NCI-H1930 (cell line): ENCODE results near the gene CBX8.
"Not testable (repeated sequence)": the region's sequence is repeated elsewhere in the genome, so short reads cannot be mapped to it uniquely, and the experiment has no call there.

Source experiments
- DNase-seq, 2 experiments: peaks; one replicate each; lab custom pipeline; 2025; lab: John Stamatoyannopoulos, UW

The CBX8 gene

DNA sequence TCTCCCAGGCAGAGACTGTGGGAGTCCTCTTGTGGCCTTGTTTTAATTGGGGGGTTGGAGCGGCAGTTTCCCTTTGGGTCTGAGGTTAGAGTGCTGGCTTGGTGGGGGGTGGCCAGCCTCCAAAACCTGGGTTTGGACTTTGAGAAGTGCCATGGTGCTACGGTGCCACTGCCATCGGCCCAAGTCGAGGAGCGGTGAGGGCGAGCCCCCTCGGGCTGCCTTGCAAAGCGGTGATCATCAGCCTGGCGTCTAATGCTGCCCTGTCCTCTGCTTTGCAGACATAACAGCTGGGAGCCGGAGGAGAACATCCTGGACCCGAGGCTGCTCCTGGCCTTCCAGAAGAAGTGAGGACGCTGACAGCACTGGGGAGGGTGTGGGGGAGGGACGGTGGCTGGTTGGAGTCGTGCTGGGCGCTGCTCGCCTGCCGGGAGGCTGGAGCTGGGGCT lies 17.8 kb downstream of the CBX8 start:
- DNase-seq, result no peak

DNA sequence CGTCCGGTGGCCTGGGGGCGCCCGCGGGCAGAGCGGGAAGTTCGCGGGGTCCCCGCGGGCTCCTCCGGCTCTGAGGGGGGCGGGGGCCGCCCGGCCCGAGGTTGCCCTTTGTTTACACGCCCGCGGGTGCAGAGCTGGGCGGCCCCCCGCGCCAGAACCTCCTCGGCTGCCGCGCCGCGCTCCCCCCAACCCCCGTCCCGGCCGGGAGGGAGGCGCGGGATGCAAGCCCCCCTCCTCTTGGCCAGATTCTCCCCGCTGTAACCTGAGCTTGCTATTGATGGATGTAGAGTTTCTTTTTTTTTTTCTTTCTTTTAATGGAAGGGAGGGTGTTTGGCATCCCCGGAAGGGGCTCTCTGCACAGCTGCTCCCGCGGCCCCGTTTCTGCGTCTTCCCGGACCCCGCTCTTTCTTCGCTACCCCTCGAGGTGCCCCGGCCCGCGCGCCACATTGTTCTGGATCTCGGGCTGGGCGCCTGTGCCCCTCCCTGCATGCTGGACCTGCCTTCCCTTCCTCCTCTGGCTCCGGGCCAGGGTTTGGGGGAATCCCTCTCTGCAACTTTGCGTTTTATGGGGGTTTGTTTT lies 18.3 kb downstream of the CBX8 start:
- no peak for DNase-seq

DNA sequence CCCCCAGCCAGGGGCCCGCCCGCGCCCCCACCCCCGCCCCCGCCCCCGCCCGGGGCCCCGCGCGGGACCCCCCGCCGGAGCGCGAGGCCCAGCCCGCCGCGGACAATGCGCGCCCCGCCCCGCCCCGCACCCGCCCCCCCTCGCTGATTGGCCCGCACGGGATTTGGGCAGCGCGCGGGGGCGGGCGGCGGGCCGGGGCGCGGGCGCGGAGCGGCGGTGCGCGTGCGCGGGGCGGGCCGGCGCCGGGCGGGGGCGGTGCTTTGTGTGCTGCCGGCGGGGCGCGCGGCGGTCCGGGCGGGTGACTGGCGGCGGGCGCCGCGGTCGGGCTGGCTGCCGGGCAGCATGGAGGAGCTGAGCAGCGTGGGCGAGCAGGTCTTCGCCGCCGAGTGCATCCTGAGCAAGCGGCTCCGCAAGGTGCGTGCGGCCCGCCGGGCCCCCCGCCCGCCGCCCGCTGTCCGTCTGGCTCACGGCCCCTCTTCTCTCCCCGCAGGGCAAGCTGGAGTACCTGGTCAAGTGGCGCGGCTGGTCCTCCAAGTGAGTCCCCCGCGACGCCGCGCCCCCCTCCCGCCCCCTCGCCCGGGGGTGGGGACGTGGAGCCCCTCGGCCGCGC lies 18.9 kb downstream of the CBX8 start, which contains the start of gene CBX2:
TSS of gene CBX2 (plus strand) at position 255 of the 610 bp plus-strand sequence. CDS start at position 343, 88 bp downstream.
- DNase-seq, result peak; percentile 75 to 83

DNA sequence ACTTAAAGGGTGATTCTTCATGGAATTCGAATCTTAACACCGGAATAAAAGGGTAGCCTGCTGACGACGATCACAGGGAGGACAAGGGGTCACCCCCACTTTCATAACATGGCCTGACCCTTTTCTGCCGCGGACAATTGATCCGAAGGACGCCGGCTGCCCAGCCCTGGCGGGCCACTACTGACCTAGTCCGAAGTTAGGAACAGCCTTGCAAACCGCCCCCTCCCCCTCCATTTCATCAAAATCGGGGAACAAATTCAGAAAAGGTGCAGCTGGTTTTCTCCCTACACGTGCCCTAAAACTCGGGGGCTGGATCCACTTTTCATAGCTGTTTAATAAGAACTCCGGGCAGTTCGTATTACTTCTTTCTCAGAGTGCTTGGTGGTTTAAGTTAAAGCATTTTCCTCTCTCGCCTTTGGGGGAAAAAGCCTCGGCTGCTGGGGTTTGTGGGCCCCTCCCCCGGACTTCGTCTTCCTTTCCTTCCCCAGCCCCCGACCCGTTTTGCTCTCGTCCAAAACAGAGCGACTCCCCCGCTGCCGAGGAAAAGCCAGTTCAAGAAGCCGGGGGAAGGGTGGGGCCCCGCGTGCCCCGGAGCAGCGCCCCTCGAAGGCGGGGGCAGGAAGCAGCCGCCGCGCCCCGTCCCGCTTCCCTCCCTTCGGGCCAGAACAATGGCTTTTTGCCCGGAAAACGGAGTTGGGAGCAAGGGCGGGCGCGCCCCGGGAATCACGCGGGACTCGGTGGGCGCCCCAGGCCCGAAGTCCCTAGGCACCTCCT lies 19.6 kb downstream of the CBX8 start:
- DNase-seq, result peak; percentile 75 to 81

DNA sequence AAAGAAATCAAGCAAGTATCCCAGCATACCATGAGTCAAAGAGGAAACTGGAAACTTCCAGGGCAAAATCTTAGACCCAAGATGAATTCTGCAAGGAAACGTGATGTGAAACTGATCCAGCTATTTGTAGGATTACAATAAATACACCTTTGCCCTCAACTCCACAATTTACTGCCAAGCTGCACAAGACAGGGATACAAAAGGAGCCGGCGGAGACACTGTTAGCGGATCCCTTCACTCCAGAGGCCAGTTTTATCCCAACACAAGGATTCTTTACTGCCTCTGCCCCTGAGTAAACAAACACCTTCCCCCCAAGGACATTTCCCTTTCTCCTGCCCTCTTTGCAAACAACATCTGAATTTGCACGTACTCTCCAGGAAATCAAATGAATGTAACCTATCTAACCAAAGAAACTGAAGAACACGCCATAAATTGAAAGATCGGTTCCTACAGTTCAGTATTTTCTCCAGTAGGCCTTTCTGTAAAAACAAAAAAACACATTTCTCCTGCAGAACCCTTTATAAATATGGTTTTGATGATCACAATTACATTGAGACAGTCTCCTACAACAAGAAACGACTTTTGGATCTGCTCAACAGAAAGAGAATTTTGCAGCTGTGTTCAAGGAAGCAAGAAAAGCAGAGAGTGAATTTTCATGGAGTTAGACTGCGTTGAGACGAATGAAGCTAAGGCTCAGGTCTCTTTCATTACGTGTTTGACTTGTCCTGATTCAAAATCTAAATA lies 20.3 kb downstream of the CBX8 start:
- DNase-seq, result peak in 1 of 2 experiments; percentile 32

DNA sequence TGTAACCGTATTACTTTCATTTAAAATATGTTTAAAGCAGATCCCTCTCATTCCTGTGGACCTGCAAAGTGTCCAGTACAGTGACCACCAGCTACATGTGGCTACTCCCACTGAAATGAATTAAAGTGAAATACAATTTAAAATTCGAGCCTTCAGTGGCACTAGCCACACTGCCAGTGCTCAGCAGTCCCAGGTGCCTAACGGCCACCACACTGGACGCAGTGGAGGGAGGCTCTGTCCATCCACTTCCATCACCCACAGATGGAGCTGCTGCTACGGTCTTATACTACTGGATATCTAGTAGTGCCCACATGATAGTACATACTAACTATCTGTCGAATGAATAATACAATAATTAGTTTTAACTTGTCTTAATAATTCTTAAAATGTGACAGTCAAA lies 21.2 kb downstream of the CBX8 start:
- DNase-seq, result no peak

DNA sequence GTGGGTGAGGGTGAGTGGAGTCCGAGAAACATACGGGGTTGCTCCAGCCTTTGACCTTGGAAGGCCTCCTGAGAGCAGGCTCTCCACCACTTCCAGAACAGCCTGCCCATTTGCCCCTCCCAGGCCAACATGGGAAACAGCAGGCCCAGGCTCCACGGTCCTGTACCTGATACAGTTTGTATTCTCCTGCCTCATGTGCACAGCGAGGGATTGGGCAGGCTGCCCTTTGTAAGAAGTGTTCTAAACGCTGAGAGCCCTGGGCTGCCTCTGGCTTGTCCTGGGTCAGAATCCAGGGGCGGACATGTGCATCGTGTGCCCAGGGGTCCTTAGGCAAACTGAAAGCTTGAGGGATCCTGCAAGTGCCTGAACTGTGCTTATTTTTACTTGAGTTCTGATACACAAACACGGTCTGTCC lies 22.3 kb downstream of the CBX8 start:
- no peak for DNase-seq

DNA sequence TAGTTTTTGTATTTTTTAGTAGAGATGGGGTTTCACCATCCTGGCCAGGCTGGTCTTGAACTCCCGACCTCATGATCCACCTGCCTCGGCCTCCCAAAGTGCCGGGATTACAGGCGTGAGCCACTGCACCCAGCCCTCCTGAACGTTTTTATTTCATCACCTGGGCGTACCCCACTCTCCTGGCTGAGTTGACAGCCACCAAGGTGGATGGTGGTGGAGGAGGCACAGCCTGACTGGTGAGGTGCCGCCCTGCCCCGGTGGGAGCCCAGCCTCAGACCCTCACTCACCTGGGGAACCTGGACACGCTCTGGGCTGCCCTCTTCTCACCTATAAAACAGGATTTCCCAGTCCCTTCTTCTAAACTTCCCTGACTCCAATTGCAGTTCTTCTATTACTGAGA lies 24.2 kb downstream of the CBX8 start:
- not testable (repeated sequence) for DNase-seq

DNA sequence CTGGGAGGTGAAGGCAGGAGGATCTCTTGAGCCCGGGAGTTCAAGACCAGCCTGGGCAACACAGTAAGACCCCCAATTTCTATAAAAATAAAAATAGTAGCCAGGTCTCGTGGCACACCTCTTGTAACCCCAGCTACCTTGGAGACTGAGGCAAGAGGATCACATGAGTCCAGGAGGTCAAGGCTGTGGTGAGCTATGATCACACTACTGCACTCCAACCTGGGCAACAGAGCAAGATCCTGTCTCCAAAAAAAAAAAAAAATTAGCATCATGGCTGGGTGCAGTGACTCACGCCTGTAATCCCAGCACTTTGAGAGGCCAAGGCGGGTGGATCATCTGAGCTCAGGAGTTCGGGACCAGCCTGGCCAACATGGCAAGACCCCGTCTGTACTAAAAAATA lies 25.6 kb downstream of the CBX8 start:
- DNase-seq, result no peak

DNA sequence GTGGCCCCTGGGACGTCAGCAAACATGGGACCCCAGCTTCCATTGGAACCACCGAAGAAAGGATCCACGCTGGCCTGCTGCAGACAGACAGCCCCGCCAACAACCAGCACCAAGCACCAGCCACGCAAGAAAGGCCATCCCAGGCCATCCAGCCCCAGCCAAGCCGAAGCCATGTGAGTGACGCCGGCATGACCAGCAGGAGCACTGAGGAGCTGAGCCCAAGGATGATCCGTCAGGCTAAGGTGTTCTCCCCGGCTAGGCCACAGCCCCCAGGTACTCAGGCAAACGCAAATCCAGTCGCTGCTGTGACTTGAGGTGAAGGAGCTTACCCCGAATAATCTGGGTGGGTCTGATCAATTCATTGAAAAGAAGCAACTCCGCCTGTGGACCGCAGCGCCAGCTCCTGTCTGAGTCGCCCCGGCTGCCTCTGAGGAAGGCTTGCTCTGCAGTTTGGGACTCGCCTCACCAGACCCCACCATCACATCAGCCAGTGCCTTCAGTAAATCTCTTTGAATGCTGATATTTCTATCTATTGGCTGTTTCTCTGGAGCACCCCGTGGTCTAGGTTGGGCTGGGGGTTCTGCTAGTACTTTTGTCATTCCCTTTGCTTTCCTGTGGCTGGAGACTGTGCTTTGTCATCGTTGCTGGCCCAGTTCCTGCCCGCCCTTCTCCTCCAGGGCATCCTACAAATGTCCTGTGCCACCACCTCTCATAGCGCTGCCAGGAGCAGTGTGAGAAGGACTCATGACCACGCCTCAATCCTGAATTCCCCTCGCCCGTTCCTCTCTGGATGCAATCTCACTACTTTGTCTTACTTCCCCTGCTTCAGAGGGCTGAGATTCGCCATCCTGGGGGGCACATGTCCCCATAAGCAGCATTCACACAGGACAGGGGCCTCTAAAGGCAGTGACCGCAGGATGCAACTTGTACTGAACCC lies 27.0 kb downstream of the CBX8 start:
- DNase-seq, result no peak

DNA sequence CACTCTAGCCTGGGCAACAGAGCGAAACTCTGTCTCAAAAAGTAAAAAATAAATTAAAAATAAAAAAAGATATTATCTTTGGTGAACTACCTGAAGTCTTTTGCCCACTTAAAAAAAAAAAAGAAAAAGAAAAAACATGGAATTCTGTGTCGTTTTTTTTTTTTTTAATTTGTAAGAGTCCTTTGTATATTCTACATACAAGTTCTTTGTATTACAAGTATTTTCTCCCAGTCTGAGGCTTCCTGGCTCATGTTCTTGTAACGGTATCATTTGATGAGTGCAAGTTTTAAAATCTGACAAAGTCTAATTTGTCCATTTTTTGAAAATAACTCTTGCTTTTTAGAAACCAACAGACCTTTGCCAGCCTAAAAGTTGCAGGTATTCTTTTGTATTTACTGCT lies 31.2 kb downstream of the CBX8 start:
- no peak for DNase-seq

DNA sequence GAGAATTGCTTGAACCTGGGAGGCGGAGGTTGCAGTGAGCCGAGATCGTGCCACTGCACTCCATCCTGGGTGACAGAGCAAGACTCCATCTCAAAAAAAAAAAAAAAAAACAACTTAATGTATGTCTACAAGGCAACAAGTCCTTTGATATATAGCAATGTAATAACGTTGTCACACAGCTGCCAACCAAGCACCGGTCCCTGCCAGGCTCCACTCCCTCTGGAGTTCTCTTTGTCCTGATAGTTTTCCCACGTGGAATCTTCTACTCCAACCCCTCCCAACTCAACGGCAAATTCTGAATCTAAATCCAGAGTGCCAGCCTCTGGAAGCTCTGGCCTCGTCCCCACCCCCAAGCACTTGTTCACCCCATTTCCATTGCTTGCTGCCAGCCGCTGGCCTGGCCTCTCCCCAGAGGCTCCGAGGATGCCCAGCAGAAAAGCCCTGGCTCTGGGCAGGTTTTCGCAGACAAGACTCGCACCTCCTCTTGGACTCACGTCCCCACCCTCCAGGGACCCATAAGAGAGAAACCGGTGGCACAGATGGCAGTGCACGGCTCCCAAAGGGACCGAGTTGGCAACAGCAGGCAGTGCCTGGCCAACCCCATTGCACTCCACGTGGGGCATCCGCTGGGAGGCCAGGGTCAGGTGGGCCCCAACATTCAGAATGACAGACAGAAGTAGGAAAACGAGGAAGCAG lies 34.8 kb downstream of the CBX8 start:
- DNase-seq, result no peak

DNA sequence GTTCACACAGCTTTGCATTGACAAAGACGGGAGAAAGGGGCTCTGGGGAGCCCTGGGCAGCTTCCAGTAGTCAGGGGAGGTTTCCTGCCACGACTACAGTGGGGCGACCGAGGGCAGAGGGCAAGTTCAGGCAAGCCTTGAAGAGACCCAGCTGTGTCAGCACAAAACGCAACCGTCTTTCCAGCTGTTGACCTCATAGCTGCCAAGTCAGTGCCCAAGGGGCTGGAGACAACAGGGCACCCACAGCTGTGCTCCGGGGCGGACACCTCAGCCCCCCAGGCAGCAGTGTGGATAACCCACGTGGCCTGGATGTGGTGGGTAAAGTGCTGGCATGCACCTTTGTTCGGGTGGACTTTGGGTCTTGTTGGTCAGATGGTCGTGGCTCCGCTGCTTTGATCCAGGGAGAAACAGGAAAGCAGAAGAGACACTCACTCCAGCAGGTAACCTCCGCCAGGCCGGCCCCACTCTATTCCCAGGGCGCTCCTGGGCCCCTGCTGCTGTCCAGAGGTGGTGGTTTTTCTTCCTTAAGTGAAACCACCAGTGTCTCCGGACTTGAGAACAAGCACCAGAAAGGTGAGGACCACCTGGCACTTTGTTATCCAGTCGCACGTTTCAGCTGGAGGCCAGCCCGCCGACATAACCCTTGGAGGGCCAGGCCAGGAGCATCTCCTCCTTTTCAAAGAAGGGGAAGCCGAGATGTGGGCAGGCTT lies 36.5 kb downstream of the CBX8 start:
- no peak for DNase-seq

DNA sequence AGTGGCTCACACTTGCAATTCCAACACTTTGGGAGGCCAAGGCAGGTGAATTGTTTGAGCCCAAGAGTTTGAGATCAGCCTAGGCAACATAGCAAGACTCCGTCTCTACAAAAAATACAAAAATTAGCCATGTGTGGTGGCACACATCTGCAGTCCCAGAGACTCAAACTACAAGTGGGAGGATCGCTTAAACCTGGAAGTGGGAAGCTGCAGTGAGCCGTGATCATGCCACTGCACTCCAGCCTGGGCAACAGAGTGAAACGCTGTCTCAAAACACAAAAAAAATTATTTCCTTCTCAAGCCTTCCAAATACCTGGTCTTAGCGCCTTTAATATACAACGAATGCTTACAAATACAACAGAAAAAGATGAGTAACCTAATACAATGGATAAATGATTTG lies 38.6 kb downstream of the CBX8 start:
- DNase-seq, result no peak

DNA sequence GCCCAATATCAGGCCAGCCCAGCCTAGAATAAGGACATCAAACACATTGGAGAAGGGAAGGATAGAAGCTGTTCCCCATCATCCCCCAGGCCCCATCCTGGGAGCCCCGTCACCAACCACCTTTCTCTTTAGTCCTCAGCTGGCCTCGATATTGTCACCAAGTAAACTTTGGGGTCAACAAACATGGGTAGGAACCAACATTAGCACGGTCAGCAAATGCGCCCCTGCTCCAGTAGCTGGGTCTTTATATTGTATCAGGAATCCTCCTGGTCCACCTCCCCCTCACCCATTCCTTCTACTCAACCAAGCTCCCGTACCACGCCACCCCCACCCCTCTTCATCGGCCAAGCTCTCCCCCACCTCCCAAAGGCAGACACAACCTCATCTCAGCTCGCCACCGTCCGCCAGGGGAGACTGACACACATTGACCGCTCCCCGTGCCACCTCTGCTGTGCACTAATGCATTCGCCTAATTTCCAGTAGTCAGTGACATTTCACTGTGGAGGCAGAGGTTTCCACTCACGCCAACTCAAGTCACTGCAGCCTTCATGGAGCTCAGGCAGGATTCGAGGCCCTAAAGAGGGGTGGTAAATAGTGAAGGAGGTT lies 39.6 kb downstream of the CBX8 start:
- DNase-seq, result no peak

DNA sequence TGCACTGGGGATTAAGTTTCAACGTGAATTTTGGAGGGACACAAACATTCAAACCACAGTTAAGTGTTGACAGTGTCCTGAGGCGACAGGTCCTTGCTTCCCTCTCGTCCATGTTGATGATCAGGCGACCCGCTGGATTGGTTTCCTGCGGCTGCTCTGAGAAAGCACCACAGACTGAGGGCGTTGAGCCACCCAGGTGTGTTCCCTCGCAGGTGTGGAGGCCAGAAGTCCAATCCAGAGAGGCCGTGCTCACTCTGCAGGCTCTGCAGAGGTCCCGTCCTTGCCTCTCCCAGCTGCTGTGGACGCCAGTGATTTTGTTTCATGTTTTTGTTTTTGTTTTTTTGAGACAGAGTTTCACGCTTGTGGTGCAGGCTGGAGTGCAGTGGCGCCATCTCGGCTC lies 41.3 kb downstream of the CBX8 start:
- DNase-seq, result no peak

DNA sequence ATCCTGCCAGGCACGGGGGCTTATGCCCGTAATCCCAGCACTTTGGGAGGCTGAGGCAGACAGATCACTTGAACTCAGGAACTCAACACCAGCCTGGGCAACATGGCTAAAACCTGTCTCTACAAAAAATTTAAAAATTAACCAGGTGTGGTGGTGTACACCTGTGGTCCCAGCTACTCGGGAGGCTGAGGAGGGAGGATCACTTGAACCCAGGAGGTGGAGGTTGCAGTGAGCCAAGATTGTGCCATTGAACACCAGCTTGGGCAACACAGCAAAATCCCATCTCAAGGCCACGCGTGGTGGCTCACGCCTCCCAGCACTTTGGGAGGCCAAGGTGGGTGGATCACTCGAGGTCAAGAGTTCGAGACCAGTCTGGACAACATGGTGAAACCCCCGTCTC lies 42.0 kb downstream of the CBX8 start:
- not testable (repeated sequence) for DNase-seq

DNA sequence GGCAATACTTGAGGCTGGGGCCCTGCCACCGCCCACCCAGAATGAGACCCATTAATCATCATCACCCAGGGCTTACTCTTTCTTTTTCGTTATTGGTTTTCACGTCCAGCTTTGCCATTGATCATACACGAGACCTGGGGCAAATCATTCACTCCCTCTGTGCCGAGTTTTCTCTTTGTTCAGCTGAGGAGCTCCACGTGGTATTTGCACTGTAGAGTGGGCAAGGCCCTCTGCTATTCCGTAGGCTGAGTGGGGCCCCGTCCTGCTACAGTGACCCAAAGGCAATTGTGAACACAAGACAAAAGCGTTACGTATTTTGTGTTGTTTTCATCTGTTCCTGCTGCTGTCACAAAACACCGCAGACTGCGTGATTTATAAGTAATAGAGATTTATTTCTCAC lies 42.5 kb downstream of the CBX8 start:
- DNase-seq, result no peak

DNA sequence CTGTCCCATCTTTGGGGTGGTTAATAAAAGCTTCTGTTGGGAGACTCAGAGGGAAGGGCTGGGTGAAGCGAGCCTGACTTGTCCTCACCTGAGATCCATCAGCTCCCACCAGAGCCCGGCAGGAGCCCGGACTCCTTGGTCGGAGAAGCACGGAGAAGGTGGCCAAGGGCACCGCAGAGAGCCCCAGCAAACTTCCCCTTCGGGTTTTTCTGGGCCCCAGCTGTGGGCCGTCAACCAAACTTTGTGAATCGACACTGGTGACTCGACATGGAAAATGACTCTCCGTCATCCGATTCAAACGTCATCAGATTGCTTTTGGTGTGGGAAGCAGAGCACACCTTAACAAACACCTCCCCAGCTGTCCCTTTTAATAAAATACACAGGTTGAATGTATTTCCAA lies 44.7 kb downstream of the CBX8 start:
- no peak for DNase-seq
